Rectal smooth muscle tissue (tissue), 1 donor: ENCODE measurements around the gene SUCNR1.
"Not testable (repeated sequence)": the region's sequence is repeated elsewhere in the genome, so short reads cannot be mapped to it uniquely, and the experiment has no call there.

Experiments
- H3K27ac ChIP-seq: one replicate; pipeline ENCODE4 v1.7.0; 2013; ENCODE audit warnings: low read depth, low read length, inconsistent platforms
- H3K27me3 ChIP-seq: one replicate; pipeline ENCODE4 v1.7.0; 2013; ENCODE audit warnings: low read length; ENCODE audit not compliant: control insufficient read depth, insufficient read depth
- H3K36me3 ChIP-seq: one replicate; pipeline ENCODE4 v1.7.0; 2013; ENCODE audit warnings: low read length; ENCODE audit not compliant: control insufficient read depth, insufficient read depth
- H3K4me1 ChIP-seq: one replicate; pipeline ENCODE4 v1.7.0; 2013; ENCODE audit warnings: low read length; ENCODE audit not compliant: control insufficient read depth, insufficient read depth
- H3K4me3 ChIP-seq: one replicate; pipeline ENCODE4 v1.7.0; 2013; ENCODE audit warnings: low read length
- H3K9ac ChIP-seq: one replicate; pipeline ENCODE4 v1.7.0; 2013; ENCODE audit warnings: low read length

Gene SUCNR1

GRCh38 chr3:151878465-151878864, 5.0 kb downstream of the SUCNR1 start:
- no peak overlapping the region for H3K4me3 ChIP-seq
- no peak overlapping the region for H3K27ac ChIP-seq
- H3K36me3 ChIP-seq: no peaks in the 10 kb centered on the region
- peaks cover 11% of the 10 kb centered on the region for H3K4me1 ChIP-seq
- H3K27me3 ChIP-seq: no peaks in the 10 kb centered on the region
- H3K9ac ChIP-seq: no peak overlapping the region

- H3K4me1 ChIP-seq: peaks cover 11% of the 10 kb centered on the region
- no peaks in the 10 kb centered on the region for H3K36me3 ChIP-seq
- no peaks in the 10 kb centered on the region for H3K27me3 ChIP-seq
- H3K9ac ChIP-seq: no peak overlapping the region
- no peak overlapping the region for H3K4me3 ChIP-seq
- H3K27ac ChIP-seq: no peak overlapping the region
These were observed 5.6 kb downstream of the SUCNR1 start for GRCh38 chr3:151879037-151879436.

GRCh38 chr3:151879679-151880415, 6.4 kb downstream of the SUCNR1 start:
- no peak overlapping the region for H3K9ac ChIP-seq
- no peaks in the 10 kb centered on the region for H3K36me3 ChIP-seq
- H3K27me3 ChIP-seq: no peaks in the 10 kb centered on the region
- H3K27ac ChIP-seq: no peak overlapping the region
- peaks cover 11% of the 10 kb centered on the region for H3K4me1 ChIP-seq
- no peak overlapping the region for H3K4me3 ChIP-seq

- Histone ChIP-seq H3K27ac (no peak overlapping the region), H3K4me3 (no peak overlapping the region), H3K36me3 (no peaks in the 10 kb centered on the region), H3K9ac (no peak overlapping the region), H3K27me3 (no peaks in the 10 kb centered on the region), H3K4me1 (peaks cover 11% of the 10 kb centered on the region)
These were observed 6.9 kb downstream of the SUCNR1 start for GRCh38 chr3:151880416-151880690.

- no peak overlapping the region for H3K9ac ChIP-seq
These were observed 7.7 kb downstream of the SUCNR1 start for GRCh38 chr3:151881137-151881536.

GRCh38 chr3:151885397-151885796, 12.0 kb downstream of the SUCNR1 start:
- not testable (repeated sequence) for H3K27ac ChIP-seq, H3K9ac ChIP-seq, H3K36me3 ChIP-seq, H3K4me1 ChIP-seq, H3K27me3 ChIP-seq, H3K4me3 ChIP-seq

More at GRCh38 chr3:151881137-151881536, 7.7 kb downstream of the SUCNR1 start:
- Histone ChIP-seq H3K4me1 (peaks cover 11% of the 10 kb centered on the region), H3K36me3 (no peaks in the 10 kb centered on the region), H3K4me3 (no peak overlapping the region), H3K27me3 (no peaks in the 10 kb centered on the region), H3K27ac (no peak overlapping the region)

GRCh38 chr3:151887450-151888211, 14.2 kb downstream of the SUCNR1 start:
- not testable (repeated sequence) for H3K27ac ChIP-seq

GRCh38 chr3:151890721-151891141, 17.3 kb downstream of the SUCNR1 start:
- no peak overlapping the region for H3K27ac ChIP-seq
- no peak overlapping the region for H3K4me3 ChIP-seq

More at GRCh38 chr3:151887450-151888211, 14.2 kb downstream of the SUCNR1 start:
- not testable (repeated sequence) for H3K4me1 ChIP-seq, H3K4me3 ChIP-seq, H3K9ac ChIP-seq, H3K36me3 ChIP-seq, H3K27me3 ChIP-seq

GRCh38 chr3:151891721-151892120, 18.3 kb downstream of the SUCNR1 start:
- Histone ChIP-seq H3K36me3 (no peaks in the 10 kb centered on the region), H3K4me3 (no peak overlapping the region), H3K9ac (no peak overlapping the region), H3K27ac (no peak overlapping the region), H3K4me1 (peaks cover 2% of the 10 kb centered on the region), H3K27me3 (no peaks in the 10 kb centered on the region)

More at GRCh38 chr3:151890721-151891141, 17.3 kb downstream of the SUCNR1 start:
- no peak overlapping the region for H3K9ac ChIP-seq
- H3K27me3 ChIP-seq: no peaks in the 10 kb centered on the region
- H3K36me3 ChIP-seq: no peaks in the 10 kb centered on the region
- H3K4me1 ChIP-seq: peaks cover 1% of the 10 kb centered on the region

- Histone ChIP-seq H3K9ac (no peak overlapping the region), H3K36me3 (no peaks in the 10 kb centered on the region), H3K4me1 (peaks cover 2% of the 10 kb centered on the region), H3K27me3 (no peaks in the 10 kb centered on the region), H3K27ac (no peak overlapping the region), H3K4me3 (no peak overlapping the region)
These were observed 20.8 kb downstream of the SUCNR1 start for GRCh38 chr3:151894219-151894618.

- no peaks in the 10 kb centered on the region for H3K36me3 ChIP-seq
- peaks cover 2% of the 10 kb centered on the region for H3K4me1 ChIP-seq
- H3K4me3 ChIP-seq: no peak overlapping the region
- no peaks in the 10 kb centered on the region for H3K27me3 ChIP-seq
- no peak overlapping the region for H3K27ac ChIP-seq
- no peak overlapping the region for H3K9ac ChIP-seq
These were observed 22.2 kb downstream of the SUCNR1 start for GRCh38 chr3:151895478-151896241.

- H3K36me3 ChIP-seq: no peaks in the 10 kb centered on the region
- no peak overlapping the region for H3K27ac ChIP-seq
- H3K4me1 ChIP-seq: peaks cover 10% of the 10 kb centered on the region
- no peaks in the 10 kb centered on the region for H3K27me3 ChIP-seq
- no peak overlapping the region for H3K4me3 ChIP-seq
- no peak overlapping the region for H3K9ac ChIP-seq
These were observed 23.0 kb downstream of the SUCNR1 start for GRCh38 chr3:151896246-151897012.
